ENCODE data around the gene METRNL. TPM values are rescaled to one million over a fixed set of nuclear protein-coding genes. Genes with fewer than 3 reads are reported as not detected.

METRNL gene
- total RNA-seq, 1 donor: 105 TPM

DNA sequence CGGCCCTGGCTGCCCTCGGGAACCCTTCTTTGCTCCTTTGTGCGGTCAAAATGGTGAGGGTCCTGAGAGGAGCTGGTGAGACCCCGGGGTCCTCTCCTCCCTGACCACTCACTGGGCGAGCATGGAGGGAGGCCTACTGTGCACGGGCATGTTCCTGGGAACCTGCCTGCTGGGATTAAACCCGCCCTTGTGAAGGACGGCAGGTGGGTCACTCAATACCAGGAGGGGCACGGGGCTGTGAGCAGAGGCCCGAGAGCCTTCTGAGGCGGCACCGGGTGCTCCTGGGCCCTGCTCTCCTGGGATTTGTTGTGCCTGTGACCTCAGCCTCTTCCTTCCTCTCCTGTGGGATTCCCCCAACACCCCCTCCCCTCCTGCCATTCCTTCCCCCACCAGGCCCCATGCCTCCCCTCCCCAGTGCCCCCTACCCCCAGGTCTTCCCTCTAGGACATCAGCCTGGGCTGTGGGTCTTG is 19.7 kb downstream of the METRNL start:
- TF ChIP-seq, protein P1, sequence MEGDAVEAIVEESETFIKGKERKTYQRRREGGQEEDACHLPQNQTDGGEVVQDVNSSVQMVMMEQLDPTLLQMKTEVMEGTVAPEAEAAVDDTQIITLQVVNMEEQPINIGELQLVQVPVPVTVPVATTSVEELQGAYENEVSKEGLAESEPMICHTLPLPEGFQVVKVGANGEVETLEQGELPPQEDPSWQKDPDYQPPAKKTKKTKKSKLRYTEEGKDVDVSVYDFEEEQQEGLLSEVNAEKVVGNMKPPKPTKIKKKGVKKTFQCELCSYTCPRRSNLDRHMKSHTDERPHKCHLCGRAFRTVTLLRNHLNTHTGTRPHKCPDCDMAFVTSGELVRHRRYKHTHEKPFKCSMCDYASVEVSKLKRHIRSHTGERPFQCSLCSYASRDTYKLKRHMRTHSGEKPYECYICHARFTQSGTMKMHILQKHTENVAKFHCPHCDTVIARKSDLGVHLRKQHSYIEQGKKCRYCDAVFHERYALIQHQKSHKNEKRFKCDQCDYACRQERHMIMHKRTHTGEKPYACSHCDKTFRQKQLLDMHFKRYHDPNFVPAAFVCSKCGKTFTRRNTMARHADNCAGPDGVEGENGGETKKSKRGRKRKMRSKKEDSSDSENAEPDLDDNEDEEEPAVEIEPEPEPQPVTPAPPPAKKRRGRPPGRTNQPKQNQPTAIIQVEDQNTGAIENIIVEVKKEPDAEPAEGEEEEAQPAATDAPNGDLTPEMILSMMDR (IDR thresholded peaks at IDR 0.05; ENCODE audit: insufficient read depth, low read length): no peak
- no peak overlapping the region for H3K4me3 ChIP-seq (ENCODE audit: low read depth, low read length)
- no peak for DNase-seq (ENCODE audit: low read depth)

DNA sequence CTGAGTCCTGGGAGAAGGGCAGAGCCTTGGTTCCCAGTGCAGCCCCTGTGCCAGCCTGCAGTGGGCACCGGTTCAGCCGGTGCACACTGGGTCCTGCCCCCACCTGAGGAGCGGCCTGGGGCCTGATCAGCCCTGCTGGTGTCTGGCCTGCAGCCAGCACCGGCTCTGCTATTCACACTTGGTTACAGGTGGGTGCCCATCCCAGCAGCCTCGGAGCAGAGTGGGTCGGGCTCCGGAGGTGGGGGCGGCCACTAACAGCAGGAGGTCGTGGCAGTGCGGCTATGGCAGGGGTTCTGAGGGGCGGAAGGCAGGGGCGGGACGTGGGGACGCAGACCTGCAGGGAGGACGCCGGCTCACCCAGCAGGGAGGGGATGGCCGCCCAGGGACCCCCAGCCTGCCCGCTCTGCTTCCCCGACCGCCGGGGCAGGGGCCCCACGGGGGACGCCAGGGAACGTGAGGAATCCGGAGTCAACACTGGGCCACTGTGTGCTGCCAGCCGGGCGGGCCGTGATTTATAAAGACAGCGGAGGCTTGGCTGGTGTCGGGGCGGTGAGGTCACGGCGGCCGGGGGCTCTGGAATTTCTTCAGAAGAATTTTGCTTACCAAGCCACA is 20.3 kb downstream of the METRNL start:
- peak; percentile 62 for DNase-seq (ENCODE audit: low read depth)
- H3K4me3 ChIP-seq (ENCODE audit: low read depth, low read length): no peak overlapping the region
- TF ChIP-seq, protein P1 (IDR thresholded peaks at IDR 0.05; ENCODE audit: insufficient read depth, low read length): no peak

DNA sequence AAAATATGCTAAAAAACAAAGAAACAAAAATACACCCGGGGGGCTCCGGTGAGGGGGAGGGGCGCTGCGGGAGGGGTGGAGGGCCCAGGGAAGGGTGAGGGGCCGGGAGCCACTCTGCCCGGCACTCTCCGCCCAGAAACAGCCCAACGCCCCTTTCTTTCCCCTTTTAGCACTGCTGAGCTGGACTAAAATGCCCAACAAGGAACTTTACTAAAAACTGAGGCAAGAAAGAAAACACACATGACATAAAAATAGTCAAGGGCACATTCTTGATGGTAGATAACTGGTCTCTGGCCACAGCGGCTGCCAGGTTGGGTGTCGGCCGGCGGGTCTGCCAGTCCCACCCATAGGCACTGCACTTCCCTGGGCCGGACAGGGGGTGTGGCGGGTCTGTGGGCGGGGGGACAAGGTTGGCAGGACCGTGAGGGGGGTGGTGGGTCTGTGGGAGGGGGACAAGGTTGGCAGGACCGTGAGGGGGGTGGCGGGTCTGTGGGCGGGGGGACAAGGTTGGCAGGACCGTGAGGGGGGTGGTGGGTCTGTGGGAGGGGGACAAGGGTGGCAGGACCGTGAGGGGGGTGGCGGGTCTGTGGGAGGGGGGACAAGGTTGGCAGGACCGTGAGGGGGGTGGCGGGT is 20.9 kb downstream of the METRNL start:
- DNase-seq (ENCODE audit: low read depth): peak; percentile 64
- TF ChIP-seq, protein P1 (IDR thresholded peaks at IDR 0.05; ENCODE audit: insufficient read depth, low read length): no peak
- H3K4me3 ChIP-seq (ENCODE audit: low read depth, low read length): no peak overlapping the region

DNA sequence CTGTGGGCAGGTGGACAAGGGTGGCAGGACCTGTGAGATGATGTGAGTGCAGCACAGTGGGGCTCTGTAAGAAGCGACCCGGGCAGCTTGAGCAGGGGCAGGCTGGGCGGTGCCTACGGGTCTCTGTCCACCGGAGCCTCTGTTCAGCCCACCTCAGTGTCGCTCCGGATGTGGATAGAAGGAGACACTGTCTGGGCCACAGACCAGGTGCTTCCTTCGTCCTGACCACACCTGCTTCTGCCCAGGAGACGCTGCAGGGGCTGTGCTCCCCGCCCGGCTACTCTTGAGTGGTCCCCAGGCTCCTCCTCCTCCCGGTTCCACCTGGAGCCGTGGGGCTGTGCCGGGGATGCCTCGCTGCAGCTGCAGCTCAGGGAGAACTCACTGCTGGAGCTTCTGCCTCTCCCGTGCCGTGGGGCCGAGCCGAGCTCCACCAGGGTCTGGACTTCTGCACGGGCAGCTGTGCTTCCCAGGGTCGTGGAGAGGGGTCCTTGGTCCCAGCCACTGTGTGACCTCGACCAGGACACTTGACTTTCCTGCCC is 21.5 kb downstream of the METRNL start:
- TF ChIP-seq, protein P1 (IDR thresholded peaks at IDR 0.05; ENCODE audit: insufficient read depth, low read length): no peak
- no peak for DNase-seq (ENCODE audit: low read depth)
- H3K4me3 ChIP-seq (ENCODE audit: low read depth, low read length): no peak overlapping the region

DNA sequence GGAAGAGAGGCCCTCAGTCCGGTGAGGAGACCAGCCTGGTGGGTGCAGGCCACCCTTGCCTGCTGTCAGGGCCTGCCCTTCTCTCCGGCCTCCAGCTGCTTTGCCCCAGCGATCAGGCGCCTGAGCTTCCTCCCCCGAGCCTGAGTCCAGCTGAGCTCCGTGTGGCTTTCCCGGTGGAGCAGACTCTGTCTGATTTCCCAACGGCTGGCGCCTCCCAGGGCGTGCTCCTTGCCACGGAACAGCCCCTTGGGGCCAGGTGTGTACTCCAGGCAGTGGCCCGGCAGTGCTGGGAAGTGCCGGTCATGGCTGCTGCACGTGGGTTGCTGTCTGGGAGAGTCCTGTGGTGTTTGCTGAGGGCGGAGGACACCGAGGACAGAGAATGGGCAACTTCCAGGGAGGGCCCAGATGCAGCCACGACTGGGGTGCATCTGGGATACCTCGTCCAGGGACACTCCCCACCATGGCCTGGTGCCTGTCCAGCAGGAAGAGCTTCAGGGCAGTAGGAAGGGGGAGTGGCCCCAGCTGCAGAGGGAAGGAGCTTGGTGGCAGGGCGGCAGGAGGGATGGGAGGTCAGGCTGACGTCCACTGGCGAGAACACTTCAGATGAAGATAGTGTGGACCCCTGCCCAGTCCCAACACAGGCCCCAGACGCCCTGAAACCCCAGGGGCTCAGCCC is 22.5 kb downstream of the METRNL start:
- DNase-seq (ENCODE audit: low read depth): peak; percentile 53
- H3K4me3 ChIP-seq (ENCODE audit: low read depth, low read length): no peak overlapping the region
- TF ChIP-seq, protein P1 (IDR thresholded peaks at IDR 0.05; ENCODE audit: insufficient read depth, low read length): no peak

DNA sequence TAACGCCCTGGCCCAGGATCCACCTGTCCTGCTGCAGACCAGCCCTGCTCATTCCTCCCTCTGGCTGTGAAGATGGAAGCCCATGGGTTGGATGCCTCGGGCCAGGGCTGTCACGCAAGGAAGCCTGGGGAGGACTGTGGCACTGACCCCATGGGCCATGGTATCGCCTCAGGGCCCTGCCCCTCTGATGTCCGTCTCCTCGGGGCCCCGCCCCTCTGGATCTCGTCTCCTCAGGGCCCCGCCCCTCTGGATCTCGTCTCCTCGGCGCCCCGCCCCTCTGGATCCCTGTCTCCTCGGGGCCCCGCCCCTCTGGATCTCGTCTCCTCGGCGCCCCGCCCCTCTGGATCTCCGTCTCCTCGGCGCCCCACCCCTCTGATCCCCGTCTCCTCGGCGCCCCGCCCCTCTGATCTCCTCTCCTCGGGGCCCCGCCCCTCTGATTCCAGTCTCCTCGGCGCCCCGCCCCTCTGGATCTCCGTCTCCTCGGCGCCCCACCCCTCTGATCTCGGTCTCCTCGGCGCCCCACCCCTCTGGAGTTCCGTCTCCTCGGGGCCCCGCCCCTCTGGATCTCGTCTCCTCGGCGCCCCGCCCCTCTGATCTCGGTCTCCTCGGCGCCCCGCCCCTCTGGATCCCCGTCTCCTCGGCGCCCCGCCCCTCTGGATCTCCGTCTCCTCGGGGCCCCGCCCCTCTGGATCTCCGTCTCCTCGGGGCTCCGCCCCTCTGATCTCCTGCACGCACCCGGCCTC is 24.0 kb downstream of the METRNL start:
- no peak for DNase-seq (ENCODE audit: low read depth)
- TF ChIP-seq, protein P1 (IDR thresholded peaks at IDR 0.05; ENCODE audit: insufficient read depth, low read length): no peak
- no peak overlapping the region for H3K4me3 ChIP-seq (ENCODE audit: low read depth, low read length)

Data from fibroblast of the aortic adventitia (primary cell).